Measurements from ENCODE around the gene PTPN4. TPM values are rescaled to one million over a fixed set of nuclear protein-coding genes. Genes with fewer than 3 reads are reported as not detected.

The PTPN4 gene
- total RNA-seq, 6 donors from 2014 or later: 15.3 to 112 (median 35.9) TPM

DNA sequence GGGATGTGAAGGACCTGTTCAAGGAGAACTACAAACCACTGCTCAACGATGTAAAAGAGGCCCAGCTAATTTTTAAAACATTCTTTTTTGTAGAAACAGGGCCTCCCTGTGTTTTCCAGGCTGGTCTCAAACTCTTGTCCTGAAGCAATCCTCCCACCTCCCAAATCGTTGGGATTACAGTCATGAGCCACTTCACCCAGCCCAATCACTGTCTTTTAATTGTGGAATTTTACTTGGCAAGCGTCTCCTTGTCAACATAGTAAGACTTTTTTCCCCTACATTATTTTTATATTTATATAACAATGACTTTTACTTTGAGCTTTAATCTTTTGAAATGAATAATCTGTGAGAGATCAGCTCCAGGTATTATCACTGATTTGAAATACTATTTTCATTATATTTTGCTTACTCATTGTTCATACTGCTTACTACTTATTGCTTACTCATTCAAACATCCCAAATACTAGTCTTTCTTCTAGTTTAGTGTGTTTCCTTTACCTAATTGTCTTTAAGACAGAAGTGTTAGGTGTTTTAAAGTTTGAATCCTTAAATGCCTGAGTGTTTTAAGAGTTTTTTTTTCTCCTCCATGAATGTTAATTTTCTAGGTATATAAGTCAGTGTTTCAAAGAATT is 48.9 kb downstream of the PTPN4 start:
- WGBS, 2 donors: 57 to 60% methylated on average over 3 of the region's 3 CpGs
- H3K36me3 ChIP-seq: no peaks in the 10 kb centered on the region
- H3K27ac ChIP-seq: no peak overlapping the region
- H3K4me1 ChIP-seq: peaks cover 5 to 16% (median 12%) of the 10 kb centered on the region in 4 donors
- H3K27me3 ChIP-seq: no peaks in the 10 kb centered on the region
- DNase-seq: no peak
- ATAC-seq (ENCODE audit: low FRiP score in 2 of 2): no peak
- TF ChIP-seq POLR2AphosphoS5 (IDR thresholded peaks at IDR 0.05): no peak
- TF ChIP-seq, protein P1, sequence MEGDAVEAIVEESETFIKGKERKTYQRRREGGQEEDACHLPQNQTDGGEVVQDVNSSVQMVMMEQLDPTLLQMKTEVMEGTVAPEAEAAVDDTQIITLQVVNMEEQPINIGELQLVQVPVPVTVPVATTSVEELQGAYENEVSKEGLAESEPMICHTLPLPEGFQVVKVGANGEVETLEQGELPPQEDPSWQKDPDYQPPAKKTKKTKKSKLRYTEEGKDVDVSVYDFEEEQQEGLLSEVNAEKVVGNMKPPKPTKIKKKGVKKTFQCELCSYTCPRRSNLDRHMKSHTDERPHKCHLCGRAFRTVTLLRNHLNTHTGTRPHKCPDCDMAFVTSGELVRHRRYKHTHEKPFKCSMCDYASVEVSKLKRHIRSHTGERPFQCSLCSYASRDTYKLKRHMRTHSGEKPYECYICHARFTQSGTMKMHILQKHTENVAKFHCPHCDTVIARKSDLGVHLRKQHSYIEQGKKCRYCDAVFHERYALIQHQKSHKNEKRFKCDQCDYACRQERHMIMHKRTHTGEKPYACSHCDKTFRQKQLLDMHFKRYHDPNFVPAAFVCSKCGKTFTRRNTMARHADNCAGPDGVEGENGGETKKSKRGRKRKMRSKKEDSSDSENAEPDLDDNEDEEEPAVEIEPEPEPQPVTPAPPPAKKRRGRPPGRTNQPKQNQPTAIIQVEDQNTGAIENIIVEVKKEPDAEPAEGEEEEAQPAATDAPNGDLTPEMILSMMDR (IDR thresholded peaks at IDR 0.05): no peak
- TF ChIP-seq EP300 (IDR thresholded peaks at IDR 0.05): no peak
- TF ChIP-seq POLR2A (IDR thresholded peaks at IDR 0.05): no peak
- no peaks in the 10 kb centered on the region for H3K9me3 ChIP-seq
- no peak overlapping the region for H3K4me3 ChIP-seq

DNA sequence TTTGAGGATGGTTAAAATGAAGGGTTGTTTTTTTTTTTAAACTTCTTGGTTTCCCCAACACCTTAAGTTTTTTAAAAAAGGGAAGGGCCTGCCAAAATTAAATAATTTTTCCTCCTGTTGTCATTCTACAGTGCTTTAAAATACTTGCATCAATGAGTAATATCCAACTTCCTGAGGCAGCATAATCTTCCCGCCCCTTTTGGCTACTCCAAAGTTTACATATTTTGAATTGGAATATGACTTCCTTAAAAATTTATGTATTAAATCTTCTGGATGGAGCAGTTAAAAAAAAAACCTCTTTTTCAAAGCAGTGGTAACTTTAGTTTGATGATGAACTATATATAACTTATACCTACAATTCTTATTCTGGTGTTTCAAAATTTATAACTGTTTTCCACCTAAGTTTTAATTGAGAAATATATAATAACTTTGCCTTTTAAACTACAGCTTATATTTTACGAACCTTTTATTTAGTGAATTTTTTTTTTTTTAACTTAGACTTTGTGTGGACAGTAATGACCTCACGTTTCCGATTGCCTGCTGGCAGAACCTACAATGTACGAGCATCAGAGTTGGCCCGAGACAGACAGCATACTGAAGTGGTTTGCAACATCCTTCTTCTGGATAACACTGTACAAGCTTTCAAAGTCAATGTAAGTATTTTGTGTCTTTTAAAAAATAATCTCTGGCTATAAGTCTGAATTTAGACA is 49.8 kb downstream of the PTPN4 start:
- DNase-seq (no peak), ATAC-seq (ENCODE audit: low FRiP score in 2 of 2) (peak in 1 of 2 donors; percentile 84)
- peaks cover 5 to 16% (median 12%) of the 10 kb centered on the region in 4 donors for H3K4me1 ChIP-seq
- no peaks in the 10 kb centered on the region for H3K9me3 ChIP-seq
- H3K36me3 ChIP-seq: no peaks in the 10 kb centered on the region
- H3K4me3 ChIP-seq: no peak overlapping the region
- no peaks in the 10 kb centered on the region for H3K27me3 ChIP-seq
- WGBS, 2 donors: 36 to 49% methylated on average over 6 of the region's 6 CpGs
- TF ChIP-seq POLR2A (IDR thresholded peaks at IDR 0.05): no peak
- TF ChIP-seq POLR2AphosphoS5 (IDR thresholded peaks at IDR 0.05): no peak
- TF ChIP-seq, protein P1 (IDR thresholded peaks at IDR 0.05): no peak
- no peak for TF ChIP-seq EP300 (IDR thresholded peaks at IDR 0.05)
- no peak overlapping the region for H3K27ac ChIP-seq

DNA sequence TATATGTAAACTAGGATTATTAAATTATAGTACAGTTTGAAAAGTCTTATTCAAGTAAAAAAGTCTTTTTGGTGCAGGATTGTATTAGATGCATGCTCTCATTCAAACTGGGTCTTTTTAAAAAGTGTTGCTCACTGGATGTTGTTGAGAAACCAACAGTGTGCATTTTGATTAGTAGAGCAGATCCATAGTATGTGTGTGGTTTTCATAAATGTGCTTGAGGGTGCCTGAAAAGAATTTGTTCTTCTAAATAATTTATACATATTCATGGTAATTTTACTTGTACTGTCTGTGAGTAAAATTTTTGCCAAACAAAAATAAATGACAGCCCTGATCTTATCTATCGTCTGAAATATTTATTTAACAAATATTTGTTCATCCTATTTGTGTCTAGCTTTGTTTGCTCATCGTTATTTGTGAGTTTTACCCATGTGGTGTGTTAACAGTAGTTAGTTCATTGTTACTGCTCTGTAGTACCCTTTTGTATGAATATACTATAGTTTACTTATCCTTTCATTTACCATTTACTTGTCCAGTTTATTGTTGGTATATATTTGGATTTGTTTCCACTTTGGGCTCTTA is 50.4 kb downstream of the PTPN4 start:
- ATAC-seq (ENCODE audit: low FRiP score in 2 of 2): no peak
- peaks cover 5 to 16% (median 12%) of the 10 kb centered on the region in 4 donors for H3K4me1 ChIP-seq
- DNase-seq: no peak
- H3K9me3 ChIP-seq: no peaks in the 10 kb centered on the region
- no peak overlapping the region for H3K4me3 ChIP-seq
- no peak overlapping the region for H3K27ac ChIP-seq
- 30 to 43% methylated on average over 2 of the region's 2 CpGs for WGBS, 2 donors
- H3K27me3 ChIP-seq: no peaks in the 10 kb centered on the region
- no peak for TF ChIP-seq POLR2A (IDR thresholded peaks at IDR 0.05)
- TF ChIP-seq POLR2AphosphoS5 (IDR thresholded peaks at IDR 0.05): no peak
- no peak for TF ChIP-seq EP300 (IDR thresholded peaks at IDR 0.05)
- TF ChIP-seq, protein P1 (IDR thresholded peaks at IDR 0.05): no peak
- no peaks in the 10 kb centered on the region for H3K36me3 ChIP-seq

DNA sequence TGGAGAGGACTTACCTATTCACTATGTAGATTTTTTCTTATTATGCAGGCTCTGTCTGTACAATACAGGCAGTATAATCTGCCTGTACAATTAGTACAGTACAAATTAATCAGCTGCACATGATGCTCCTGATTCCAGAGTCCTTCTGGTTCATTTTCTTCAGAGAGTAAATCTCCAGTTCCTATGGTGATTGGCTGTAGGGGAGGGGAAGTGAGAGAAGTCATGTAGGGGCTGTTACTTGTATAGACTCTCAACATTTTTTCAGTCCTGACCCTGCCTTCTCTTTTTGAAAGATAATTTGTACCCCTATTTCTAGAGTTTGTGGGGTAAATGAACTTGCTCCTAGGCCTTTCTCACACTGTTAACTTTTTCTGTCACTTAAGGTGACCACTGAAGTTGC is 54.5 kb downstream of the PTPN4 start:
- DNase-seq (no peak), ATAC-seq (ENCODE audit: low FRiP score in 2 of 2) (no peak)
- Histone ChIP-seq H3K36me3 (no peaks in the 10 kb centered on the region), H3K4me3 (no peak overlapping the region), H3K27ac (no peak overlapping the region), H3K9me3 (no peaks in the 10 kb centered on the region), H3K27me3 (no peaks in the 10 kb centered on the region), H3K4me1 (peaks cover 0 to 10% (median 8%) of the 10 kb centered on the region in 4 donors)
- TF ChIP-seq, protein P1 (IDR thresholded peaks at IDR 0.05): no peak
- TF ChIP-seq EP300 (IDR thresholded peaks at IDR 0.05): no peak
- no peak for TF ChIP-seq POLR2AphosphoS5 (IDR thresholded peaks at IDR 0.05)
- TF ChIP-seq POLR2A (IDR thresholded peaks at IDR 0.05): no peak
